ENCODE data around the gene TBC1D5.
"Not testable (repeated sequence)": the region's sequence is repeated elsewhere in the genome, so short reads cannot be mapped to it uniquely, and the experiment has no call there.

DNA sequence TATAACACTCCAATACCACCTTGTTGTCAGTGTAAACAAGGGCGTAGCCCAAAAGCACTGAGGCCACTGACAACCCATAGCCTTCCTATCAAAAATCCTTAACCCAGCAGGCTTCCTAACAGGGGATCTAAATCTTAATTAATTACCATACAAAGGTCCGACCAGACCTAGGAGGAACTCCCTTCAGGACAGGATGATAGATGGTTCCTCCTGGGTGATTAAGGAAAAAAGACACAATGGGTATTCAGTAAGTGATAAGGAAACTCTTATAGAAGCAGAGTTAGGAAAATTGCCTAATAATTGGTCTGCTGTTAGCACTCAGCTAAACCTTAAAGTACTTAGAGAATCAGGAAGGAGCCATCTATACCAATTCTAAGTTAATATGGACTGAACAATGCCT, 37.9 kb upstream of the TBC1D5 start:
- TF ChIP-seq, protein P1, sequence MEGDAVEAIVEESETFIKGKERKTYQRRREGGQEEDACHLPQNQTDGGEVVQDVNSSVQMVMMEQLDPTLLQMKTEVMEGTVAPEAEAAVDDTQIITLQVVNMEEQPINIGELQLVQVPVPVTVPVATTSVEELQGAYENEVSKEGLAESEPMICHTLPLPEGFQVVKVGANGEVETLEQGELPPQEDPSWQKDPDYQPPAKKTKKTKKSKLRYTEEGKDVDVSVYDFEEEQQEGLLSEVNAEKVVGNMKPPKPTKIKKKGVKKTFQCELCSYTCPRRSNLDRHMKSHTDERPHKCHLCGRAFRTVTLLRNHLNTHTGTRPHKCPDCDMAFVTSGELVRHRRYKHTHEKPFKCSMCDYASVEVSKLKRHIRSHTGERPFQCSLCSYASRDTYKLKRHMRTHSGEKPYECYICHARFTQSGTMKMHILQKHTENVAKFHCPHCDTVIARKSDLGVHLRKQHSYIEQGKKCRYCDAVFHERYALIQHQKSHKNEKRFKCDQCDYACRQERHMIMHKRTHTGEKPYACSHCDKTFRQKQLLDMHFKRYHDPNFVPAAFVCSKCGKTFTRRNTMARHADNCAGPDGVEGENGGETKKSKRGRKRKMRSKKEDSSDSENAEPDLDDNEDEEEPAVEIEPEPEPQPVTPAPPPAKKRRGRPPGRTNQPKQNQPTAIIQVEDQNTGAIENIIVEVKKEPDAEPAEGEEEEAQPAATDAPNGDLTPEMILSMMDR (IDR thresholded peaks at IDR 0.05), result not testable (repeated sequence)
- not testable (repeated sequence) for TF ChIP-seq POLR2A (IDR thresholded peaks at IDR 0.05; ENCODE audit: low read length)

All from A549 (cell line).